ENCODE data around the gene GEMIN7.

Gene GEMIN7

GRCh38 chr19:45094137-45094536, 15.1 kb downstream of the GEMIN7 start:
- no peaks in the 10 kb centered on the region for H3K9me3 ChIP-seq (ENCODE audit: control insufficient read depth, low read length)
- peaks cover 51% of the 10 kb centered on the region for H3K4me1 ChIP-seq (ENCODE audit: control insufficient read depth, insufficient read depth, low read length)
- H3K27me3 ChIP-seq (replicated peaks; ENCODE audit: control insufficient read depth, insufficient read depth, low read length), result no peaks in the 10 kb centered on the region
- peak overlapping the region; percentile 97 for H3K9ac ChIP-seq (ENCODE audit: low read length)
- H3K36me3 ChIP-seq (ENCODE audit: control insufficient read depth, insufficient read depth, low read length, severe bottlenecking), result peaks cover 11% of the 10 kb centered on the region
- no peak for DNase-seq (ENCODE audit: low read depth)
- H3K4me3 ChIP-seq (ENCODE audit: low read length), result peak overlapping the region; percentile 98

- Histone ChIP-seq H3K4me1 (ENCODE audit: control insufficient read depth, insufficient read depth, low read length) (peaks cover 56% of the 10 kb centered on the region), H3K9ac (ENCODE audit: low read length) (no peak overlapping the region), H3K27me3 (replicated peaks; ENCODE audit: control insufficient read depth, insufficient read depth, low read length) (no peaks in the 10 kb centered on the region), H3K4me3 (ENCODE audit: low read length) (peak overlapping the region; percentile 98), H3K36me3 (ENCODE audit: control insufficient read depth, insufficient read depth, low read length, severe bottlenecking) (peaks cover 11% of the 10 kb centered on the region), H3K9me3 (ENCODE audit: control insufficient read depth, low read length) (no peaks in the 10 kb centered on the region)
- DNase-seq (ENCODE audit: low read depth), result no peak
These were observed 15.6 kb downstream of the GEMIN7 start for GRCh38 chr19:45094707-45095106.

GRCh38 chr19:45095496-45096413, 16.7 kb downstream of the GEMIN7 start:
- H3K9me3 ChIP-seq (ENCODE audit: control insufficient read depth, low read length), result no peaks in the 10 kb centered on the region
- H3K27me3 ChIP-seq (replicated peaks; ENCODE audit: control insufficient read depth, insufficient read depth, low read length), result no peaks in the 10 kb centered on the region
- H3K4me3 ChIP-seq (ENCODE audit: low read length), result no peak overlapping the region
- H3K9ac ChIP-seq (ENCODE audit: low read length), result no peak overlapping the region
- peaks cover 61% of the 10 kb centered on the region for H3K4me1 ChIP-seq (ENCODE audit: control insufficient read depth, insufficient read depth, low read length)
- peaks cover under 1% of the 10 kb centered on the region for H3K36me3 ChIP-seq (ENCODE audit: control insufficient read depth, insufficient read depth, low read length, severe bottlenecking)
- no peak for DNase-seq (ENCODE audit: low read depth)

GRCh38 chr19:45096700-45097099, 17.6 kb downstream of the GEMIN7 start:
- Histone ChIP-seq H3K4me3 (ENCODE audit: low read length) (no peak overlapping the region), H3K36me3 (ENCODE audit: control insufficient read depth, insufficient read depth, low read length, severe bottlenecking) (no peaks in the 10 kb centered on the region), H3K9ac (ENCODE audit: low read length) (no peak overlapping the region), H3K27me3 (replicated peaks; ENCODE audit: control insufficient read depth, insufficient read depth, low read length) (no peaks in the 10 kb centered on the region), H3K9me3 (ENCODE audit: control insufficient read depth, low read length) (no peaks in the 10 kb centered on the region), H3K4me1 (ENCODE audit: control insufficient read depth, insufficient read depth, low read length) (peaks cover 59% of the 10 kb centered on the region)
- no peak for DNase-seq (ENCODE audit: low read depth)

- Histone ChIP-seq H3K4me3 (ENCODE audit: low read length) (peak overlapping the region; percentile 59), H3K9me3 (ENCODE audit: control insufficient read depth, low read length) (no peaks in the 10 kb centered on the region), H3K36me3 (ENCODE audit: control insufficient read depth, insufficient read depth, low read length, severe bottlenecking) (no peaks in the 10 kb centered on the region), H3K4me1 (ENCODE audit: control insufficient read depth, insufficient read depth, low read length) (peaks cover 59% of the 10 kb centered on the region), H3K9ac (ENCODE audit: low read length) (peak overlapping the region; percentile 63), H3K27me3 (replicated peaks; ENCODE audit: control insufficient read depth, insufficient read depth, low read length) (no peaks in the 10 kb centered on the region)
- no peak for DNase-seq (ENCODE audit: low read depth)
These were observed 18.4 kb downstream of the GEMIN7 start for GRCh38 chr19:45097450-45097775.

GRCh38 chr19:45097776-45098520, 18.9 kb downstream of the GEMIN7 start:
- peaks cover 59% of the 10 kb centered on the region for H3K4me1 ChIP-seq (ENCODE audit: control insufficient read depth, insufficient read depth, low read length)
- DNase-seq (ENCODE audit: low read depth), result peak; percentile 79

GRCh38 chr19:45098521-45099466, 19.7 kb downstream of the GEMIN7 start:
- no peaks in the 10 kb centered on the region for H3K9me3 ChIP-seq (ENCODE audit: control insufficient read depth, low read length)
- no peaks in the 10 kb centered on the region for H3K27me3 ChIP-seq (replicated peaks; ENCODE audit: control insufficient read depth, insufficient read depth, low read length)
- H3K36me3 ChIP-seq (ENCODE audit: control insufficient read depth, insufficient read depth, low read length, severe bottlenecking), result no peaks in the 10 kb centered on the region
- peak overlapping the region; percentile 59 for H3K4me3 ChIP-seq (ENCODE audit: low read length)
- no peak for DNase-seq (ENCODE audit: low read depth)
- peak overlapping the region; percentile 63 for H3K9ac ChIP-seq (ENCODE audit: low read length)
- peaks cover 57% of the 10 kb centered on the region for H3K4me1 ChIP-seq (ENCODE audit: control insufficient read depth, insufficient read depth, low read length)

More at GRCh38 chr19:45097776-45098520, 18.9 kb downstream of the GEMIN7 start:
- H3K9ac ChIP-seq (ENCODE audit: low read length), result peak overlapping the region; percentile 63
- H3K4me3 ChIP-seq (ENCODE audit: low read length), result peak overlapping the region; percentile 59
- no peaks in the 10 kb centered on the region for H3K36me3 ChIP-seq (ENCODE audit: control insufficient read depth, insufficient read depth, low read length, severe bottlenecking)
- H3K9me3 ChIP-seq (ENCODE audit: control insufficient read depth, low read length), result no peaks in the 10 kb centered on the region
- no peaks in the 10 kb centered on the region for H3K27me3 ChIP-seq (replicated peaks; ENCODE audit: control insufficient read depth, insufficient read depth, low read length)

- H3K36me3 ChIP-seq (ENCODE audit: control insufficient read depth, insufficient read depth, low read length, severe bottlenecking), result no peaks in the 10 kb centered on the region
- no peaks in the 10 kb centered on the region for H3K27me3 ChIP-seq (replicated peaks; ENCODE audit: control insufficient read depth, insufficient read depth, low read length)
- peaks cover 49% of the 10 kb centered on the region for H3K4me1 ChIP-seq (ENCODE audit: control insufficient read depth, insufficient read depth, low read length)
These were observed 20.6 kb downstream of the GEMIN7 start for GRCh38 chr19:45099467-45100191.

GRCh38 chr19:45100201-45100600, 21.1 kb downstream of the GEMIN7 start:
- Histone ChIP-seq H3K4me3 (ENCODE audit: low read length) (no peak overlapping the region), H3K27me3 (replicated peaks; ENCODE audit: control insufficient read depth, insufficient read depth, low read length) (no peaks in the 10 kb centered on the region), H3K4me1 (ENCODE audit: control insufficient read depth, insufficient read depth, low read length) (peaks cover 43% of the 10 kb centered on the region), H3K9ac (ENCODE audit: low read length) (no peak overlapping the region), H3K9me3 (ENCODE audit: control insufficient read depth, low read length) (no peaks in the 10 kb centered on the region), H3K36me3 (ENCODE audit: control insufficient read depth, insufficient read depth, low read length, severe bottlenecking) (no peaks in the 10 kb centered on the region)
- DNase-seq (ENCODE audit: low read depth), result no peak

More at GRCh38 chr19:45099467-45100191, 20.6 kb downstream of the GEMIN7 start:
- H3K9me3 ChIP-seq (ENCODE audit: control insufficient read depth, low read length), result no peaks in the 10 kb centered on the region
- DNase-seq (ENCODE audit: low read depth), result no peak
- H3K9ac ChIP-seq (ENCODE audit: low read length), result peak overlapping the region; percentile 63
- H3K4me3 ChIP-seq (ENCODE audit: low read length), result no peak overlapping the region

- no peak overlapping the region for H3K4me3 ChIP-seq (ENCODE audit: low read length)
- H3K9me3 ChIP-seq (ENCODE audit: control insufficient read depth, low read length), result no peaks in the 10 kb centered on the region
- DNase-seq (ENCODE audit: low read depth), result no peak
- peaks cover 38% of the 10 kb centered on the region for H3K4me1 ChIP-seq (ENCODE audit: control insufficient read depth, insufficient read depth, low read length)
- H3K36me3 ChIP-seq (ENCODE audit: control insufficient read depth, insufficient read depth, low read length, severe bottlenecking), result no peaks in the 10 kb centered on the region
- no peaks in the 10 kb centered on the region for H3K27me3 ChIP-seq (replicated peaks; ENCODE audit: control insufficient read depth, insufficient read depth, low read length)
- H3K9ac ChIP-seq (ENCODE audit: low read length), result peak overlapping the region; percentile 6
These were observed 21.8 kb downstream of the GEMIN7 start for GRCh38 chr19:45100846-45101252.
